A204.1 (cell line): ENCODE measurements around the gene MYO1D.
A peak's percentile ranks its signal among the peaks of the same experiment; 100 is the strongest.
"Not testable (repeated sequence)": the region's sequence is repeated elsewhere in the genome, so short reads cannot be mapped to it uniquely, and the experiment has no call there.

Source experiments
- FAIRE-seq: peaks from 2 replicates; lab custom pipeline; 2012; peaks lifted over from hg19 to GRCh38; lab: Jason Lieb, UNC

MYO1D gene

GRCh38 chr17:32773856-32774694, 102.8 kb downstream of the MYO1D start:
- no peak for FAIRE-seq

- no peak for FAIRE-seq
Observed at GRCh38 chr17:32772453-32773025, 104.4 kb downstream of the MYO1D start.

- no peak for FAIRE-seq
Observed at GRCh38 chr17:32771396-32771795, 105.5 kb downstream of the MYO1D start.

GRCh38 chr17:32769846-32770245, 107.1 kb downstream of the MYO1D start:
- no peak for FAIRE-seq

- no peak for FAIRE-seq
Observed at GRCh38 chr17:32763855-32764439, 113.0 kb downstream of the MYO1D start.

- no peak for FAIRE-seq
Observed at GRCh38 chr17:32759476-32759875, 117.4 kb downstream of the MYO1D start.

GRCh38 chr17:32757963-32758362, 119.0 kb downstream of the MYO1D start:
- no peak for FAIRE-seq

- FAIRE-seq: no peak
Observed at GRCh38 chr17:32756696-32757095, 120.2 kb downstream of the MYO1D start.

GRCh38 chr17:32755045-32755805, 121.7 kb downstream of the MYO1D start:
- FAIRE-seq: peak; percentile 98

GRCh38 chr17:32752934-32753333, 124.0 kb downstream of the MYO1D start:
- no peak for FAIRE-seq

GRCh38 chr17:32747856-32748255, 129.1 kb downstream of the MYO1D start:
- no peak for FAIRE-seq

GRCh38 chr17:32746698-32747097, 130.2 kb downstream of the MYO1D start:
- FAIRE-seq: no peak

GRCh38 chr17:32746280-32746679, 130.6 kb downstream of the MYO1D start:
- no peak for FAIRE-seq

- FAIRE-seq: no peak
Observed at GRCh38 chr17:32742681-32743538, 134.0 kb downstream of the MYO1D start.

GRCh38 chr17:32741381-32741780, 135.5 kb downstream of the MYO1D start:
- FAIRE-seq: no peak

- no peak for FAIRE-seq
Observed at GRCh38 chr17:32739722-32740121, 137.2 kb downstream of the MYO1D start.

- FAIRE-seq: not testable (repeated sequence)
Observed at GRCh38 chr17:32739151-32739550, 137.8 kb downstream of the MYO1D start.

- no peak for FAIRE-seq
Observed at GRCh38 chr17:32733401-32733800, 143.5 kb downstream of the MYO1D start.

- FAIRE-seq: no peak
Observed at GRCh38 chr17:32732900-32733299, 144.0 kb downstream of the MYO1D start.

- FAIRE-seq: no peak
Observed at GRCh38 chr17:32732296-32732642, 144.7 kb downstream of the MYO1D start.

- no peak for FAIRE-seq
Observed at GRCh38 chr17:32731556-32732295, 145.2 kb downstream of the MYO1D start.
